ENCODE measurements around the gene TOM1L1.

The TOM1L1 gene

DNA sequence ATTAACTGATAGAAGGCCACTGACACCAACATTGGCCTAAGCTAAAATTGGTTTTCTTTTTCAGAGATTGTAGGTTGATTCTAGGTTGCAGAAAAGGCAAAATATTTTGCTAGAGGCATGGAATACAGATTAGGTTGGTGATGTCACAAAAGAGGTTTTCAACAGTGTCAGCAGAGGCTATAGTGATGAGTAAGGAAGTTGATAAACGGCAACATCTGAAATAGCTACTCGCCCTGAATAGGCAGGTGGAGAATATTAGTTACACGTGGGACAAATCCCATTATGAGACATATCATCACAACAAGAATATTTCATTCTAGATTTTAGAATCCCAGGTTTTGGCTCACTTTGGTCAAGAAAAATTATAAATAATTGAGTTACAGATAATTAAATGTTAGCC lies 1.5 kb upstream of the TOM1L1 start:
- DNase-seq: no peak

DNA sequence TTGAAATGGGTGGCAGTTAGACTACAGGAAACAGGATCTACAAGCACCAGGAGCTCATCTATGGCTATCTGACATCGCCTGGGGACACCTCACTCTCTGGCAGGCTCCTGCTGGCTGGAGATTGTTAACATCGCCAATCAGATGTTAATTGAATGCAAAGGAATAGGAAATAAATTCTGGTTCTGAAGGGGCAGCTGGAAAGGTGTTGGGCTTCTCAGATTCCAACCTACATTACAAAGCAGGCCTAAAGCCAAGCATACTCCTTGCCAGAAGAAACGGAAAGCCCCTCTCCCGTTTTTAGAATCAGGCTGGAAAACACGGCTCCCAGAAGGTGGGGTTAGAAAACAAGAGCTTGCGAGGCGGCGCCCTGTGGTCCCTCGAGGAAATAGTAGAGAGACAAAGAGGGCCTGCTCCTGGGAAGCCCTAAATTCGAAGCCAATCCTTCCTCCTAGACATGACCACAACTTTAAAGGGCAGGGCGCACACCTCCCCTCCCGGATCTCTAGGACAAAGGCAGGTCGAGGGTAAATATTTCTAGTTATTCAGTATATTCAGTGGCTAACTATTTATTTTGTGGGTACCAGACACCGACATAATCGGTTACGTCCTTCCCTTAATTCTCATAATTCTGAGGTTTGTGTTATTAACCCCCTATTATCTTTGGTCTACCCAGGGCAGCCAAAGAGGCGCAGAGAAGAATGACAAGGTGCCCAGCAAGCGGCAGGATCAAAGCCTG lies 763 bp upstream of the TOM1L1 start:
- peak; percentile 39 for DNase-seq

DNA sequence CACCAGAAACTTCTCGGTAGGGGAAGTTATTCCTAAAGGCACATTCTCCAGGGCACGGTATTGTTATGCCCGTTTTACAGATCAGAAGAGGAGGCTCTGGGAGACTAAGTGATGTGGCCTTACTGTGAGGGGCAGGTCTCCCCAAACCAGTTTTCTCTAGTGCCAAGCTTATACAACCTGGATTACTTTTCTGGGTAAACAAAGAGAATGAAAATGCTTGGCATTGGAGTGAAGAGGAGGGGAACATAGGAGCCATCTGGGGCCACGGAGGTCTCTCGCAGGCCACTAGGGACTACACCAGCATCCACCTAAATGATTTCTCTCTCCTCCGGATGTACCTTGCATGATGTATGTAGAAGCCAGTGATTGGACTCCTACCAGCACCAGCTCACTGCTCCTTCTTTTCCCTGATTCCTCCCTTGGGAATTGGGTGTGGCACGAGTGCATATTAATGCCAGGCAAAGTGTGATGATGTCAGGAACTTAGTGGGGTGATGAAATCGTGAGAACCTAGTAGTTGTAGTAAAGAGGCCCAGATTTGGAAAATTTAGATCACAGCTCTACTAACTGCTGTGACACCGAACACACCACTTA lies 674 bp downstream of the TOM1L1 start:
- DNase-seq: peak; percentile 6

DNA sequence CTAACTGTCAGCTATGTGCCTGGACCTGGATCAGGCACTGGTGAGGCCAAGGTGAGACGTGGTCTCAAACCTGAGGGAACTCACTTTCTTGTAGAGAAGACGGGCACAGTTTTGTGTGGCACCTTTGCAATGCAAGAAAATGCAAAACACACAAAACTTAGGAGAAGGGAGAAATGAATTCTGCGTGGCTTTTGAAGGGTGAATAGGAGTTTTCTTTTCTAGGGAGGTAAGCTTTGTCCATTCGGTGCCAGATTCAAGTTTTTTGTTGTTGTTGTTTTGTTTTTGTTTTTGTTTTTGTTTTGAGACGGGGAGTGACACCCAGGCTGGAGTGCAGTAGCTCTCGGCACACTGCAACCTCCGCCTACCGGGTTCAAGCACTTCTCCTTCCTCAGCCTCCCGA lies 1.4 kb downstream of the TOM1L1 start:
- no peak for DNase-seq

DNA sequence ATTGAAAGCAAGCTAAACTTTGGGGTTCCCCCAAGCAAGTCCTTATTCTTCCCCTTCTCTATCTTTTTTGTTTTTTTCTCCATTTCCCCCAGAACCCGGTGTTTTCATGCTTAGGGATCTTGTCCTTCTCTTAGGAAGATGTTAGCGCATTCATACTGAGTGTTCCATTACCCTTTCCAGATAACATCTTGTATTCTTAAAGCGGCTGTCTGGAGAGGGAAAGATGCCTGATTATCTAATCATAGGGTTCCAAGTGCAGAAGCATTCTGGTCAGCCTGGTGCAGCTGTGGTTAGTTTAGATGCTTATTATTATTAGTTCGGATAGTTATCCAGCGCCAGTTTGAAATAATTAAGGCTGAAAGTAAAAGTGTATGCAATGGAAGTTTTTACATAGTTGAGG lies 2.0 kb downstream of the TOM1L1 start:
- DNase-seq: no peak

DNA sequence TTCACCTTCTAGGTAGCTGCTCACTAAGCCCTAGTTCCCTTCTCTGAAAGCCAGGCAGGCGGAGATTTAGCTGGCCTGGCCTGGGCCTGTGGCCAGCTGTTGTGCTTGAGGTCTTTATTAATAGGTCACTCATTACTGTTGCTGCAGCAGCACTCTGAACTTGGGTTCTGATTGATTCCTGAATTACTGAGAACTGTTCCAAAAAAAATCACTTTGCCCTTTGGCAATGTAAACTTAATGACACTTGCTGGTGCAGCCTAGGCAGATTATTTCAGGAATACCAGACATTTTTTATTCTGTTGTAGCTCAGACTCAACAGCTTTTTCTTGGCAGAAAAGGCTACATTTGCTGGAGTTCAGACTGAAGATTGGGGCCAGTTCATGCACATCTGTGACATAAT lies 2.7 kb downstream of the TOM1L1 start:
- DNase-seq: no peak

DNA sequence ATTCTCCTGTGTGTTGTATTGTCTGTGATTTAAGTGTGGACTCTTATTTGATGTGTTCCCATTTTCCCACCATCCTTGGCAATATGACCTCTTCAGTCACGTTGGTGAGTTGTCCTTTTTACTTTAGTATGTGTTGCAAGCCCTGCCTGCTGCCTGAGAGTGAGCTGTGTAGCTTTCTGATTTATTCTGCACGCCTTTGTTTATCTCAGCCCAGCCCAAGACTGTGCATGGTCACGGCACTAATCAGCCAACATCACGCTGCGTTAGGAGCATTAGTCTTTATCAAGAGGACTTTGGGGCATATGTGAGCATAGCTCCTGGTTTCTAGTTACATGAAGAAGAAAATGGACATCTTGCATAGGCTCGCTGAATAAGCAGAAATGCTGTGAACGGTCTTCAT lies 6.0 kb downstream of the TOM1L1 start:
- no peak for DNase-seq

DNA sequence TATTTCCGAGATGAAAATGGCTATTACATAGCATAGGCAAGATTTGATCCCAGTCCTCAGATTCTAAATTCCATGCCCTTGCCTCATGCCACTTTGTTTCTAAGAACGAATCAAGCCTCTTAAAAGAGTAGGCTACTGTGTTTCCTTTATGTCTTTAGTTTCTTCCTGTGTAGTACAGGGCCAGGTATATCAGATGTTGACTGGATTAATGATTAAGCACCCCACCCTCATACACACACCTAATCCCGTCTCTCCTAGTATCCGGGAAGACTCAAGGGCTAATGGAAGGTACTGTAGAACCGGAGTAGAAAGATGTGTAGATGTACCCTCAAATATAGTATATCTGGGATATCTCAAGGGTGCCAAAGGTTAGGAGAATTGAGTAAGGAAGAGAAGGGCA lies 6.7 kb downstream of the TOM1L1 start:
- no peak for DNase-seq

DNA sequence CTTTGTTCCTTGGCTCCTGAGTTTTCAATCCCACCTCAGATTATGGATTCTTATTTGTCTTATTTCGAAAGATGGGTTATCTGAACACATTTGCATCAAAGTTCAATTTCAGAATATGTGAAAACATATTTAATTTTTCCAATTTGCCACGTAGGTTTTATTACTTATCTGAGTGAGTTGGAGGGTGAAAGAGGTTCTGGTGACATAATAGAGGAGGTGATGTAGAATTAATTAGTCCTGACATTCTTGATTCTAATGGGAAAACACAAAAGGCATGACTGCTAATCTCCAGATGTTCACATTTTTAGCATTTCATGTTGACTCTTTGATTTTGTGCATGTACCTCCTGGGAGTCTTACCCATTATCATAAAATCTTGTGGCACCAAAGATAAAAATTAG lies 9.1 kb downstream of the TOM1L1 start:
- no peak for DNase-seq

DNA sequence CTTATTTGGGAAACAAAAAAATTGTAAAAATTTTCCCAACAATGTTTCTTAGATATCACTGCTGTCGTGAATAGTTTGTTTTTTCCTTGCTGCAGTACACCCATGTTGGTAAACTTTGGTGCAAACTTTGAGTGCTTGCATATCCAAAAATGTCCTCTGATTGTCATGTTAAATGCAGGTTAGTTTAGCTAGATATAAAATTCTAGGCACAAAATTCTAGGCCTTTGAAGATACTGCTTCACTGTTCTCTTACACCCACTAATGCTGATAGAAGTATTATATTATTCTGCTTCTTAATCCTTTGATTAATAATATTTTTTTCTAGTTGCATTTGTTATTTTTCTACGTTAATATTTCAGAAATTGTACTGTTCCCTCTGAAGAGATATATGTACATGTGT lies 16.1 kb downstream of the TOM1L1 start:
- no peak for DNase-seq

DNA sequence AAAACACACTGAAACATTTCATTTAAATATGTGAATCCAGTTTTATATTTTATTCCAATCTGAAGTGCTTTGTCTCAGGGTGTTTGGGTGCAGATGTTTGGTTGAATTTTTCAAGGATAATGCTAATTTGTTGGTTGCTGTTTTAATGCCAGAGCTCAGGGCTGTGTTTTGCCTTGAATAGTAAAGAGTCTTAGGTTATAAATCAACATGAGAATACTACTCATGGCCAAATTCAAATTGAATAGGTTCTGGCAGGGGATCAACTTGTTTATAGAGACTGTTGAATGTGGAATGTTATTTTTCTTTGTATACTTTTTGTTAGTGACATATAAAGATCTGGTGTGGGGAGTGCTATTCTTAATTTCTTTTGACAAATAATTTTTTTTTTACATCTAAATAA lies 18.8 kb downstream of the TOM1L1 start:
- DNase-seq: no peak

DNA sequence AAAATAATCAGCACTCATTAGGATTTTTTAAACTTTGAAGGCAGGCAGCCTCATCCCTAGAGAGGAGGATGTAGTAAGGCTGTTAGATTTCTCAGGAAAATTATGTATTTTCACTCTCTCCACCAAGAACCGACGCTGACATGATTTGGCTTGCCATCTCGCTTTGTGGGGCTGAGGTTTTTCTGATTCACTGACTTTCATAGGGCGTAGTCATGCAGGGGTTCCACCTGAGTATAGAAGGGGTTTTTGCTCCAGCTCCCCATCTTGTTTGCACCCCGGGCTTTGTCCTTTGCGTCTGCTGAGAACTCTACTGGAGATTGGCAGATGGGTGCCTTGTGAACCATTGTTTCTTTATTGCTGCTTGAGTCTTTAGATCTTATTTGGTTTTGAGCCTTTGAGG lies 20.2 kb downstream of the TOM1L1 start:
- DNase-seq: no peak

DNA sequence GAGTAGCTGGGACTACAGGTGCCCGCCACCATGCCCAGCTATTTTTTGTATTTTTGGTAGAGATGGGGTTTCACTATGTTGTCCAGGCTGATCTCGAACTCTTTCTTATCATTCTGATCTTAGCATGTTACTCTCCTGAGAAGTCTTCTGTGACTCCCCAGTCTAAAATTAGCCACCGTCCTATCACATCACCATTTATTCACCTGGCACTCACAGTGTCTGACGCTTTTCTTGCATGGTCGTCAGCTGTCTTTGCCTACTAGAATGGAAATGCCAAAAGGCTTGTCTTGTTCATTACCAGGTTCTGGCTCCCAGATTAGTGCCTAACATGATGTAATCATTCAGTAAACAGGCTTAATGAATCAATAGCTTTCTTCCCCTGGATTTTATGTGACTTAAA lies 23.8 kb downstream of the TOM1L1 start:
- no peak for DNase-seq

DNA sequence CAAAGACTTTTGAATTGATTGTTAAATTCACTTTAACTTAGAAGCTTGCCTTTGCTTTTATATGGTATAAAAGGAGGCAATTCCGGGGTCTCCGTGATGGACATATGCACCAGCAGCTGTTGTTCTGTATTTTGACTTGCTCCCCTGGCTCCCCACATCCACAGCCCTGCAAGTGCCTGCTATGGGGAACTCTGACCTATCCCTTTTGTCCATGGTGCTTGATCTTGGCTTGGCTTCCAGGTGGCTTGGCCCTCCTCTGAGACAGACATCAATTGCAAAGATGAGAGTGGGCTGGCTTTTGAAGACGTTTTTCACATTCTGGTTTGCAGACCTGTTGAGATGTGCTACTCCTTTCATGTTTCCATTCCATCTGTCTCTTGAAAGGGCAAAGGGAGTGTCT lies 26.9 kb downstream of the TOM1L1 start:
- DNase-seq: no peak

DNA sequence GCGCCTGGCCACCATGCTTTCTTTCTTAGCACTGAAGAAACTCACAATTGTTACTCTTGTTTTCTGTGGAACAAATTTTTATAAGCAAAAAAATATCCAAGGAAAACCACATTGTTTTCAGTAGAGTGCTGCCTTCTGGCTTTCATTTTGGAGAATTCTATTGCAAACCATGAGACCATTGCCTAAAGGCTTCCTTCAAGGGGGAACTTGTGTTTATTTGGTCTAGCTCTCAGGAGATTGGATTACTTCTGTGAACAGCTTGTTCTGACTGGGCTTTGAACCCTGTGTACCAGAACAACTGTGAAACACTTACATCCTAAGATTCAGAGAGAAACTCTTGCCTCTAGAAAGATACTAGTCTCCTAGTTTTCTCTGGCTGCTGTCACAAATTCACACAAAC lies 32.1 kb downstream of the TOM1L1 start:
- DNase-seq: no peak

DNA sequence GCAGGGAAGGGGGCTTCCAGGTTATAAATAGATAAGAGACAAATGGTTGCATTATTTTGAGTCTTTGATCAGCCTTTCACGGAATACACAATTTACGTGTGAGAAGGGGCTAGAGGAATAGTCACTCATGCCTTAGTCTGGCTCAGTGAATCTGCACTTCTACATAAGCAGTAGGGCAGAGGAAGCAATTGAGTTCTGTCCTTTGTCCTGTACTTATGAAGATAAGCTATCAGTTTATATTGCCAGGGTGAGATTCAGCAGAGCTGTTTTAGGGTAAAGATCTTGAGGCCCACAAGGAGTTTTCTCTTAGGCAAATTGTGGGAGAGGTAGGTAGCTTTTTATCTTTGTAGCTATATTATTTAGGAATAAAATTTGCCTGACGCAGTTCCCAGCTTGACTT lies 33.3 kb downstream of the TOM1L1 start:
- DNase-seq: no peak

DNA sequence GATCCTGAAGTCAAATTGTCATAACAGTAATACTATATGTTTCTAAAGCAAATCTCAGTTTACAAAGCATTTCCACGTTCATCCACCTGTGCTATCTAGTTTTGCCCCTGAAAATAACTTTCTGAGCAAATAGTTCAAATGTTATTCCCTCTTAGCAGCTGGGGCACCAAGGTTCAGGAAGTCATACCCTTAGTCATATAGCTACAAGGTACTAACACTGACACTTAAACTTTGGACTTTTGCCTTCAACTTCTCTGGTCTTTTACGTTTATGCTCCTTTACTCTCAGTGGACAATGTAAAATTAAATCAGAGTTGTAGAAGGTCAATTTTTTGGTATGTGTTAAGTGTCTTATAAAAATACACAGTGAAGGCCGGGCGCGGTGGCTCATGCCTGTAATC lies 34.8 kb downstream of the TOM1L1 start:
- DNase-seq: no peak

DNA sequence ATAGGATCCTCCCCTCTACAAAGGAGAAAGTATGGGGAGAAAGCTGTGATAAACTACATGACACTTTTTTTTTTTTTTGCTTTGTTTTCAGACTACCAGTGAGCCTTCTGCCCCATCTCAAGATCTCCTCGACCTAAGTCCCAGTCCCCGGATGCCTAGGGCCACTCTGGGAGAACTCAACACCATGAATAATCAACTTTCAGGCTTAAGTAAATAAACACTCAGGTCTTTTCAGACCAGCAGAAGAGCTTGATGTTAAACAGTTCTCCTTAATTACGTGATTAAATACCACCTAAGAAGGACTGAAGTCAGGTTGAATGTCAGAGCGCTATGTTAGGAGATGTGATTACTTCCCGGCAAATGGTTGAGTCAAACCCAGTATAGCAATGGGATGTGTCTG lies 36.4 kb downstream of the TOM1L1 start:
- DNase-seq: no peak

DNA sequence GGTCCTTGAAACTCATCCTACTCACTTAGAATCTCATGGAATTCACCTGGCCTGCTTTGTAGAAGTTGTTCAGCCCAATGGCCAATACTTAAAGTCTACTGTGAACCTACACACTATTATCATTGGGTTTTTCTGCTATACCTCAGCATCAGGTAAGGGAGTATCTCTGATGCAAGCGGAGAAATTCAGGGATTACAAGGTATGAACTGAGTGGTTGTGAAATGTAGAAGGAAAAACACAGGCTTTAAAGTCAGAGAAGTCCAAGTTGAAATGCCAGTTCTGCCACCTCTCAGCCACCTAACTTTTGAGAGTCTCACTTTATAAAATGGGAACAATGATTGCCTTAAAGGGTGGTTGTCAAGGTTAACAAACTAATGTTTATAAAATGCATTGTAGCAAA lies 36.8 kb downstream of the TOM1L1 start:
- no peak for DNase-seq

DNA sequence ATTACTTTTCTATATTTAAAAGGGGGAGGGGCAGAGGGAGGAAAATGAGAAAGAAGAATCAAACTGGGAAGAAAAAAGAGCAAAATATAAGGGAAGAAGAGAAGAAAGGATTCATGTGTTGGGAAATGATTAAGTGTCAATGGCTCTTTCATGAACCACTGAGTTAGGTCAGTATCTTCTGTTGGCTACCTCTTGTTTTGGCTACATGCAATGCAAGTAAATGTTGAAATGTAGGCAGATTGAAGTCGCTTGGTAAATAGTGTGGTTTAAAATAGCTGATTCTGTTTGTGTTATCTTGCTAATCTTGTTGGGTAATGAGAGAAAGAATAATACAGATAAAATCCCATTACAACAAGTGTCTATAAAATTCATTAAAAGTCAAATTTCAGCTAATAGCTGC lies 40.6 kb downstream of the TOM1L1 start:
- no peak for DNase-seq

DNA sequence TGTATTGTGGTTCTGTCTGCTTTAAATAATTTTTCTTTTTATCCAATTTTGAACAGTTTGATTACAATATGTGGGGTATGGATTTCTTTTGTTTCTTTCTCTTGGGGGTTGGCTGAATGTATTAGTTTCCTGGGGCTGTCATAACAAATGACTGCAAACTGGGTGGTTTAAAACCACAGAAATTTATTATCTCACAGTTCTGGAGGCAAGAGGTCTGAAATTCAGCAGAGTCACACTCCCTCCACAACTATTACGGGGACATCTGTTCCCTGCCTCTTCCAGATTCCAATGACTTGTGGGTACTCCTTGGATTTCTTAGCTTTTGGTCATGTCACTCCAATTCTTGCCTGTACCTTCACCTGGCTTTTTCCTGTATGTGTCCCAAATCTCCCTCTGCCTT lies 44.1 kb downstream of the TOM1L1 start:
- DNase-seq: peak; percentile 67

DNA sequence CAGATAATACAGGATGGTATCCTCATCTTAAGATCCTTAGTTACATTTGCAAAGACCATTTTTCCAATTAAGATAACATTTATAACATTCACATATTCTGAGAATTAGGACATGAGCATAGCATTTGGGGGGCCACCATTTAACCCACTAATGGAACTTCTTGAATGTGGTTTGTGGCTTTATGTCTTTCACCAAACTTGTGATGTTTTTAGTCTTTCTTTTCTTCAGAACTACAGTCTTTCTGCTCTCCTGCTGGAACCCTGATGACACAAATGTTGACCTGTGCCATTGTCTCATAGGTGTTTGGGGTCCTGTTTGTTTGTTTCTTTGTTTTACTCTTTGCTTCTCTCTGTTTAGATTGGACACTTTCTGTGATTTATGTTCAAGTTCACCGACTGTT lies 44.6 kb downstream of the TOM1L1 start:
- DNase-seq: no peak

DNA sequence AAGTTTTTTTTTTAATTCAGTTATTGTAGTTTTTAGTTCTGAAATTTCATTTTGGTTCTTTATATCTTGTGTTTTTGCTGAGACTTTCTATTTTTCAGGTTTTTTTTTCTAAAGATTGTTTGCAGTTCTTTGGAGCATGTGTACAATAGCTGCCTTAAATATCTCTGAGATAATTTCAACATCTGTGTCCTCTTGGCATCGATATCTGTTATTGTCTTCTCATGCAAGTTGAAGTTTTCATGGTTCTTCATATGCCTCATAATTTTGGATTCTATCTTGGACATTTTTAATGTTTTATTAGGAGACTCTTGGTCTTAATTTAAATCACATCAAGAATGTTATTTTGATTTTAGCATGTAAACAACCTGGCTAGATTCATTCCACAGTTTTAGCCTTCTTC lies 45.0 kb downstream of the TOM1L1 start:
- peak; percentile 43 for DNase-seq

DNA sequence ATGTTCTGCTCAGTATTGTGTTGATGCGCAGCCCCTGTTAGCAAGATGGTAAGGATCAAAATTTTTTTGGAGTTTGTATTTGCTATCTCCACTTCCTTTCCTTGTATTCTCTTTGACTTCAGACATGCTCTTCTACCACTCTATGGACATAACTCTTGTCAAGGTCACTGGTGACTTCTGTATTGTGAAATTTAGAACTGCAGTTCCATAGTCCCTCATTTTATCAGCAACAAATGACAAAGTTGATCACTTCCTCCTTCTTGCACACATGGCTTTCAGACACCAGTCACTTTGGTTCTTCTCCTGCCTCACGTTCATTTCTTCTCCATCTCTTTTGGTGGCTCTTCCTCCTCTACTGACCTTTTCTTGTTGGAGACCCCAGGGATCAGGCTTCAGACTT lies 46.7 kb downstream of the TOM1L1 start:
- no peak for DNase-seq

DNA sequence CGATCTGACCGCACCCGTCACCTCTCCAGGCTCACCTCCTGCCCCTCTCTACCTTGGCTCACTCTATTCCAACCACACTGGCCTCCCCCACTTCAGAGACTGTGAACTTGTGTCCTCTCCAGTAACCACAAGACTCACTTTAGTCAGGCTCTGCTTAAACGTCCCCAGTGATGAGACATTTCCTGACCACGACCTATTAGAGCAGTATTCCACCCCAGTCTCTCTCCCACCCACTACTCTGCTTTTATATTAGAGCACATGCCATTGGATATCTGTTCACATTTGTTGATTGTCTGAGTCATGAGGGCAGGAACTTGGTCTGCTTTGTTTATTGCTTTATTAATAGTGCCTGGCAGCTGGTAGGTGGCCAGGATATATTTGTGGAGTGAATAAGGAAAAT lies 47.7 kb downstream of the TOM1L1 start:
- peak; percentile 29 for DNase-seq
